Measurements from ENCODE around the gene OS9.
"Not testable (repeated sequence)": the region's sequence is repeated elsewhere in the genome, so short reads cannot be mapped to it uniquely, and the experiment has no call there.

Gene OS9

DNA sequence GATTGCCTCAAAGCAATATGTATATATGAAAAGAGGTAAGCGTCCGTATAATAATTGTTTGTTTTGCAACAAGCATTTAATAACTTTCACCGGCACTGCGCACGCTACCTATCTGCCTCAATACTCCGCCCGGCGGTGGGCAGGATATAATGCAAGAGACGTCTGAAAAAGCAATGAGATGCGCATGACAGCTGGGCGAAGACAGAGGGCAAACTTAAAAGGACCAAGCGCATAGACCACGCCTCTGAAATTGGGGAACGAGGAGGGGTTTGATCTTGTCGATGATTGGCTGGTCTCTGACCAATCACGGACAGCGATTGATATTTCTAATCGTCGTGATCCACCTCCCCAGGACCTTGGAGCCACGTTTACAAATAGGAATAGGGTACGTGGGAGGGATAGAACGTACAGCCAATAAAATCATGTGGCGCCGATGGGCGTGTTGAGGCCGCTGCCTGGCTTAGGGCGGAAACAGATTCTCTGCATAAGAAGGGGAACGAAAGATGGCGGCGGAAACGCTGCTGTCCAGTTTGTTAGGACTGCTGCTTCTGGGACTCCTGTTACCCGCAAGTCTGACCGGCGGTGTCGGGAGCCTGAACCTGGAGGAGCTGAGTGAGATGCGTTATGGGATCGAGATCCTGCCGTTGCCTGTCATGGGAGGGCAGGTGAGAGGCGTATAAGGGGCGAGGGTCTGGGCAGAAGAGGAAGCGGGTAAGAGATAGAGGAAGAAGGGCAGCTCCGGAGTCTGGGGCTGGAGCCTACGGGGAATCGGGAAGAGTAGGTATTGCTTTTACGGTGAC, at the start of gene OS9:
Gene OS9, plus strand, starts transcription at position 474 of the 800 bp plus-strand sequence. Its CDS starts 30 bp downstream, at position 504.
- DNase-seq: peak; percentile 96

- not testable (repeated sequence) for DNase-seq
Measured at GRCh38 chr12:57645990-57646658, 47.8 kb upstream of the OS9 start.

- not testable (repeated sequence) for DNase-seq
Measured at GRCh38 chr12:57646659-57647049, 47.3 kb upstream of the OS9 start.

DNA sequence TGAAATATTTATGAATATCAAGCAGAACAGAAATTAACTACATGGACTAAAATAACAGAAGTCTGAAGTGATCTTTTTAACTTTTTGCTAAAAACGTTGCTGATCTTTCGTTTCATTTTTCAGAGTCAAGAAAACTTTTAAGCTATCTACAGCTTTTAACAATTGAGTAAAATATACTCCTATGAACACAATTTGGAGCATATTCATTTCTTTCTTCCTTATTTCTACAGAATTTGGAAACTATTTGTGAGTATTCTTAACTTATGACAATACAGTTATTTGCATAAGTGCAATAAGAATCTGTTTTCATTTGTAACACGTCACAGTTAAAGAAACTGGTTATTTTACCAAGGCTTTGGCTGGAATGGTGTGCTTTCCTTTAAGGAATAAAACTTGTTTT, 39.9 kb upstream of the OS9 start:
- no peak for DNase-seq

- no peak for DNase-seq
Measured at GRCh38 chr12:57655541-57656240, 38.2 kb upstream of the OS9 start.

- DNase-seq: not testable (repeated sequence)
Measured at GRCh38 chr12:57656408-57656807, 37.5 kb upstream of the OS9 start.

DNA sequence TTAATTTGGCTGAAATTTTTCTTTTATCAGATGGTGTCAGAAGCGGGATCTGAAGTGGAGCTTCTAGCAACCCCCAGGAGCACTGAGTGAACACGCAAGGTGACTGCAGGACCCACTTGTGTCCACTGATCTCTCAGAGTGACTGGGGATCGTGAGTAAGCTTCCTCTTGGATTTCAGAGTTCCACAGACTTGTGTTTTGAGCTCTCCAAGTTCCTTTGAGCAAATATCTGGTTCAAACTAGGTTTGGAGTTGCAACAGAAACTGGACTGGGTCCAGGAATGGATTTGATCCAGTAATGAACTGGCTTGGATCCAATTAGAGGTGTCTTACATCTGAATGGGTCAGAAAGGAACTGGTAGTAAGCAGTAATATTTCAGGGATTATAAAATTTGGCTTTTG, 36.2 kb upstream of the OS9 start:
- no peak for DNase-seq

GRCh38 chr12:57658890-57659289, 35.0 kb upstream of the OS9 start:
- DNase-seq: no peak

- DNase-seq: no peak
Measured at GRCh38 chr12:57661376-57661775, 32.6 kb upstream of the OS9 start.

DNA sequence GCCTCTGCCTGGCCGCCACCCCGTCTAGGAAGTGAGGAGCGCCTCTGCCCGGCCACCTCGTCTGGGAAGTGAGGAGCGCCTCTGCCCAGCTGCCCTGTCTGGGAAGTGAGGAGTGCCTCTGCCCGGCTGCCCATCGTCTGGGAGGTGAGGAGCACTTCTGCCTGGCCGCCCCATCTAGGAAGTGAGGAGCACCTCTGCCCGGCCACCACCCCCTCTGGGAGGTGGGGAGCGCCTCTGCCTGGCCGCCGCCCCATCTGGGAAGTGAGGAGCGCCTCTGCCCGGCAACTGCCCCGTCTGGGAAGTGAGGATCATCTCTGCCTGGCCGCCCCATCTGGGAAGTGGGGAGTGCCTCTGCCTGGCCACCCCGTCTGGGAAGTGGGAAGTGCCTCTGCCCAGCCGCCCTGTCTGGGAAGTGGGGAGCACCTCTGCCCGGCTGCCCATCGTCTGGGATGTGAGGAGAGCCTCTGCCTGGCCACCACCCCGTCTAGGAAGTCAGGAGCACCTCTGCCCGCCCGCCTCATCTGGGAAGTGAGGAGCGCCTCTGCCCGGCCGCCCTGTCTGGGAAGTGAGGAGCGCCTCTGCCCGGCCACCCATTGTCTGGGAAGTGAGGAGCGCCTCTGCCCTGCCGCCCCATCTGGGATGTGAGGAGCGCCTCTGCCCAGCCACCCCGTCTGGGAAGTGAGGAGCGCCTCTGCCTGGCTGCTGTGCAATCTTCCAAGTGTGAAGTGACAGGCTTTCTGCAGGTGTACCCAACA, 28.7 kb upstream of the OS9 start:
- not testable (repeated sequence) for DNase-seq

GRCh38 chr12:57666897-57667296, 27.0 kb upstream of the OS9 start:
- DNase-seq: no peak

DNA sequence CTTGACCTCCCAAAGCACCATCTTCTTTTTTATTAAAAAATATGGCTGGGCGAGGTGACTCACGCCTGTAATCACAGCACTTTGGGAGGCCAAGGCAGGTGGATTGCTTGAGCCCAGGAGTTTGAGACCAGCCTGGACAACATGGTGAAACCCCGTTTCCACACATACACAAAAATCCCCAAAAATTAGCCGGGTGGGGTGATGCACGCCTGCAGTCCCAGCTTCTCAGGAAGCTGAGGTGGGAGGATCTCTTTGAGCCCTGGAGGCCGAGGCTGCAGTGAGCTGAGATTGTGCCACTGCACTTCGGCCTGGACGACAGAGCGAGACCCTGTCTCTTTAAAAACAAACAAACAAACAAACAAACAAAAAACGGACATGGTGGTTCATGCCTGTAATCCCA, 24.2 kb upstream of the OS9 start:
- not testable (repeated sequence) for DNase-seq

DNA sequence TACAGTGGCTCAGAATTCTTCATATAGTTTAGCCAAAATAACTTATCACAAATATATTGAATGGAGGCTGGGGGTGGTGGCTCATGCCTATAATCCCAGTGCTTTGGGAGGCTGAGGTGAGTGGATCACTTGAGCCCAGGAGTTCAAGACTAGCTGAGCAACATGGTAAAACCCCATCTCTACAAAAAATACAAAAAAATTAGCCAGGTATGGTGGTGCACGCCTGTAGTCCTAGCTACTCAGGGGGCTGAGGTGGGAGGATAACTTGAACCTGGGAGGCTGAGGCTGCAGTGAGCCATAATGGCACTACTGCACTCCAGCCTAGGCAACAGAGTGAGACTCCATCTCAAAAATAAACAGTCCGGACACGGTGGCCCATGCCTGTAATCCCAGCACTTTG, 22.1 kb upstream of the OS9 start:
- DNase-seq: not testable (repeated sequence)

GRCh38 chr12:57672801-57673200, 21.1 kb upstream of the OS9 start:
- DNase-seq: no peak

- DNase-seq: no peak
Measured at GRCh38 chr12:57674691-57675090, 19.2 kb upstream of the OS9 start.

DNA sequence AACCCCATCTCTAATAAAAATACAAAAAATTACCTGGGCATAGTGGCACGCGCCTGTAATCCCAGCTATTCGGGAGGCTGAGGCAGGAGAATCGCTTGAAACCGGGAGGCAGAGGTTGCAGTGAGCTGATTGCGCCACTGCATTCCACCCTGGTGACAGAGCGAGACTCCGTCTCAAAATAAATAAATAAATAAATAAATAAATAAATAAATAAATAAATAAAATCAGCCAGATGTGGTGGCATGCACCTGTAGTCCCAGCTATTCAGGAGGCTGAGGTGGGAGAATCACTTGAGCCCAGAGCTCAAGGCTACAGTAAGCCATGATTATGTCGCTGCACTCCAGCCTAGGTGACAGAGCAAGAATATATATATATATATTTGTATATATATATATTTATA, 16.0 kb upstream of the OS9 start:
- DNase-seq: not testable (repeated sequence)

DNA sequence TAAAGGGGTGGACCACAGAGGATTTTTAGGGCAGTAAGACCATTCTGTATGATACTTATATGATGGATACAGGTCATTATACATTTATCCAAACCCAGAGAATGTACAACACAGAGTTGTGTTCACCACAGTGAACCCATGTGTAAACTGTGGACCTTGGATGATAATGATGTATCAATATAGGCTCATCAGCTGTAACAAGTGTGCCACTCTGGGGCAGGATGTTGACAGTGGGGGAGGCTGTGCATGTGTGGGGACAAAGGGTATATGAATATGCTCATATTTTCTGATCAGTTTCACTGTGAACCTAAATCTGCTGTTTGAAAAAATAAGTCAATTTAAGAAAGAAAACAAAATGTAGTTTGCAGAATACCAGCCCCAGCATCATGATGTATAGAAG, 14.2 kb upstream of the OS9 start:
- DNase-seq: no peak

GRCh38 chr12:57687862-57688261, 6.1 kb upstream of the OS9 start:
- no peak for DNase-seq

DNA sequence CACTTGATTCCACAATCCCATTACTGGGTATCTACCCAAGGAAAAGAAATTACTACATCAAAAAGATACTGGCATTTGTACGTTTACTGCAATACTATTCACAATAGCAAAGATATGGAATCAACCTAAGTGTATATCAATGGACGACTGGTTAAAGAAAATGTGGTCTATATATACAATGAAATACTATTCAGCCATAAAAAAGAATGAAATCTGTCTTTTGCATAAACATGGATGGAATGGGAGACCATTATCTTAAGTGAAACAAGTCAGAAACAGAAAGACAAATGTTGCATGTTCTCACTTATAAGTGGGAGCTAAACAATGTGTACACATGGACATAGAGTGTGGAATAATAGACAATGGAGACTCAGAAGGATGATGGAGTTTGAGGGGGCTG, 5.0 kb upstream of the OS9 start:
- no peak for DNase-seq

GRCh38 chr12:57692500-57692899, 1.4 kb upstream of the OS9 start:
- DNase-seq: no peak

DNA sequence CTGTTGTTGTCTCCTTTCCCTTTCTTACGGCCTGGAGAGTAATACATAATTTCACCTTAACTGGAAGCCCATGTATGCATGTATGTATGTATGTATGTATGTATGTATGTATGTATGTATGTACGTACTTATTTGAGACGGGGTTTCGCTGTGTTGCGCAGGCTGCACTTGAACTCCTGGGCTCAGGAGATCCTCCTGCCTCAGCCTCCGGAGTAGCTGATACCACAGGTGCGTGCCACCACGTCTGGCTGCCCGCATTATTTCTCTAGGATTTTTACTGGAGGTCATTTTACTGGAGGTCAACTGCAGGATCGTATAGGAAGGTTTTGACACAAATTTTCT, 644 bp upstream of the OS9 start:
- DNase-seq: no peak

GRCh38 chr12:57694459-57695019, 607 bp downstream of the OS9 start:
- DNase-seq: no peak
